Measurements from ENCODE around the gene GAS2L1.

Gene GAS2L1

DNA sequence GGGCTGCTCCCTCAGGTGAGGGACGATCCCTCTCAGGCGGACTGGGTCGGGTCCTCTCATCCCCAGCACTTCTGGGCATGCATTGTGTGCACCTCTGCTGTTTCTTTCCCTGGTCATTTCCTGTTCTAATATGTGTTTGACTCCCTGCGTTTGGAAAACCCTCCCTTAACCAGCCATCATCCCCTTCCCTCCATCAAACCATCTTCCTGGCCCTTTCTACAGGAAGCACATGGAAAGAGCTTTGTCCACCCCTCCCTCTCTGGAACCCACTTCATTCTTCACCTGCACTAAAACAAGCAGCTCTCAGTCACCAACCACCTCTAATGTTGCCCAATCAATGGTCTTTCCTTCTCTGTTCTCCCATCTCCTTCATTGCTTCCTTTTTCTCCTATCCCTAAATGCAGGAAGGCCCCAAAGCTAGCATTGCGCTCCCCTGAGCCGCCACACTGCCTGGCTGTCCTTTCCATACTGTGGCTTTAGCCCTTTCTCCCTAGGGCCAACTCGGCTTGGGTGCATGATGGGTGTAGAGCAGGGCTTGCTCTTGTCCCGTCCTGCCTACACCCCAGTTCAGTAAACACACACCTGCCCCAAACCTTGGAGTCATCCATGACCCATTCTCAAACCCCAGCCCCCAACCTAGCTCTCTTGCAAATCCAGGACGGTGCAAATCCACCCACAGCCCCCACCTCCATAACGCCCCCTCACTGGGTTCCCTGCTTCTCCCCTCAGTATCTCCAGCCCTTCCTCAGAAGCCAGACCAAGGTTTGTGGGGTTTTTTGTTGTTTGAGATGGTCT, 5.4 kb upstream of the GAS2L1 start:
- TF ChIP-seq, protein P1, sequence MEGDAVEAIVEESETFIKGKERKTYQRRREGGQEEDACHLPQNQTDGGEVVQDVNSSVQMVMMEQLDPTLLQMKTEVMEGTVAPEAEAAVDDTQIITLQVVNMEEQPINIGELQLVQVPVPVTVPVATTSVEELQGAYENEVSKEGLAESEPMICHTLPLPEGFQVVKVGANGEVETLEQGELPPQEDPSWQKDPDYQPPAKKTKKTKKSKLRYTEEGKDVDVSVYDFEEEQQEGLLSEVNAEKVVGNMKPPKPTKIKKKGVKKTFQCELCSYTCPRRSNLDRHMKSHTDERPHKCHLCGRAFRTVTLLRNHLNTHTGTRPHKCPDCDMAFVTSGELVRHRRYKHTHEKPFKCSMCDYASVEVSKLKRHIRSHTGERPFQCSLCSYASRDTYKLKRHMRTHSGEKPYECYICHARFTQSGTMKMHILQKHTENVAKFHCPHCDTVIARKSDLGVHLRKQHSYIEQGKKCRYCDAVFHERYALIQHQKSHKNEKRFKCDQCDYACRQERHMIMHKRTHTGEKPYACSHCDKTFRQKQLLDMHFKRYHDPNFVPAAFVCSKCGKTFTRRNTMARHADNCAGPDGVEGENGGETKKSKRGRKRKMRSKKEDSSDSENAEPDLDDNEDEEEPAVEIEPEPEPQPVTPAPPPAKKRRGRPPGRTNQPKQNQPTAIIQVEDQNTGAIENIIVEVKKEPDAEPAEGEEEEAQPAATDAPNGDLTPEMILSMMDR (IDR thresholded peaks at IDR 0.05; ENCODE audit: control extremely low read depth, extremely low read depth, low read depth, missing control alignments), result no peak
- no peak for DNase-seq (ENCODE audit: extremely low spot score)
- ChIA-PET CTCF (interaction anchor here (1.2 kb wide), 1 partner anchor 12 kb away, joined by 5 read pairs; no protein-coding TSS in a partner anchor), POLR2A (no interaction called here)

GRCh38 chr22:29301716-29302401, 4.6 kb upstream of the GAS2L1 start:
- TF ChIP-seq, protein P1 (IDR thresholded peaks at IDR 0.05; ENCODE audit: control extremely low read depth, extremely low read depth, low read depth, missing control alignments), result no peak
- DNase-seq (ENCODE audit: extremely low spot score), result no peak
- CTCF ChIA-PET, result interaction anchor here (1.1 to 1.2 kb wide), 2 partner anchors 11 to 13 kb away, joined by 3 to 5 read pairs; no protein-coding TSS in a partner anchor
- POLR2A ChIA-PET, result no interaction called here

GRCh38 chr22:29302402-29302680, 4.1 kb upstream of the GAS2L1 start:
- CTCF ChIA-PET, result interaction anchor here (1.1 kb wide), 1 partner anchor 14 kb away, joined by 3 read pairs; no protein-coding TSS in a partner anchor
- POLR2A ChIA-PET, result interaction anchor here (0.6 kb wide), 1 partner anchor 20 kb away, joined by 3 read pairs; no protein-coding TSS in a partner anchor
- TF ChIP-seq, protein P1 (IDR thresholded peaks at IDR 0.05; ENCODE audit: control extremely low read depth, extremely low read depth, low read depth, missing control alignments), result no peak
- no peak for DNase-seq (ENCODE audit: extremely low spot score)

DNA sequence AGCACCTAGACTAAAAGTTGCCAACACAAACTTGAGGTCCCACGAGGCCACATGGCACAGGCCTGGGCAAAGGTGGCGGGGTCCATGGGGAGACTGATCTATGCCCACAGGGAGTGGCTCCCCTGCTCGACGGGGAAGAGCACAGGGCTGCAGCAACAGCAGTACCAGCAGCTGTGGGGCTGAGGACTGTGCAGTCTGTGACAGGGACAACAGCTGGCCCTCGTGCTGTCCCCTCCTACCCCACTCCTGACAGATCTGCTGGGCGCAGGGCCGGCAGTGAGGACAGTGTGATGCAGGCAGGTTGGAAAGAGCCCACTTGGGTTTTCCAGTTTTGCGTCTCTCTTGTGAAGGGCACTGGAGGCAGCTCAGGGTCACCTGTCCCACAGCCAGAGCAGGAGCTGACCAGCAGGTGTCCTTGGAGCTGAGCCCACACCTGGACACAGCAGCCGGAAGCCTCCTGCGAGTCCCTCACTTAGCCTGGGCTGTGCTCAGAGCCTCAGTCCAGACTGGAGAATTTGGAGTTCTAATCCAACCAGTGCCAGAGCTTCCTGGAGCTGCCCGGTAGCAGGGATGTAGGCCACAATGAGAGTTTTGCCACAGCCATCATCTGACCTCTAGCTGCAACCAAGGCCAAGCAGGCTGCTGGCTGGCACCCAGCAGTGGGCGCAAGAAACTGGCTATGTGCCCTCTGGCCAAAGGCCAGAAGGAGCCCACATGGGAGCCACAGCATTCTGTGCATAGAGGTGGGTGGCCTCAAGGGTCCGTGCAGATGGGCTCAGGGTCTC, 3.6 kb upstream of the GAS2L1 start:
- no peak for DNase-seq (ENCODE audit: extremely low spot score)
- ChIA-PET POLR2A (interaction anchor here (0.6 to 1.5 kb wide), 2 partner anchors 21 to 23 kb away, joined by 3 to 4 read pairs; no protein-coding TSS in a partner anchor), CTCF (interaction anchor here (1.1 to 2.0 kb wide), 3 partner anchors 11 to 16 kb away, joined by 3 to 10 read pairs (median 4); no protein-coding TSS in a partner anchor)
- TF ChIP-seq, protein P1 (IDR thresholded peaks at IDR 0.05; ENCODE audit: control extremely low read depth, extremely low read depth, low read depth, missing control alignments), result no peak

DNA sequence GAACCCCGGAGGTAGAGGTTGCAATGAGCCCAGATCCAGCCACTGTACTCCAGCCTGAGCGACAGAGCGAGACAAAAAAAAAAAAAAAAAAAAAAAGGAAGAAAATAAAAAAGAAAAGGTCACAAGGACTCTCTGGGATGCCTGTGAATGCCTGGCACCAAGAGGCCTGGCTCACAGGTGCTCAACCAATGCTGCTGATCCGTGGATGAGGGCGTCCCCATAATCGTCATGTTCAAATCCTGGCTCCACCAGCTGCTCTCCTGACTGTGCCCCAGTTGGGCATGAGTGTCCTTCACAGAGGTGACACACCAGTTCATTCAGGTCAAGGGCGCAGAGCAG, 645 bp upstream of the GAS2L1 start:
- TF ChIP-seq, protein P1 (IDR thresholded peaks at IDR 0.05; ENCODE audit: control extremely low read depth, extremely low read depth, low read depth, missing control alignments), result no peak
- ChIA-PET CTCF (interaction anchor here (0.9 to 2.5 kb wide), 4 partner anchors 11 to 29 kb away, joined by 3 to 5 read pairs (median 3); no protein-coding TSS in a partner anchor), POLR2A (no interaction called here)
- DNase-seq (ENCODE audit: extremely low spot score), result no peak
